GM21737 (cell line): ENCODE measurements around the gene ACSL5.
A peak's percentile ranks its signal among the peaks of the same experiment; 100 is the strongest.
"Not testable (repeated sequence)": the region's sequence is repeated elsewhere in the genome, so short reads cannot be mapped to it uniquely, and the experiment has no call there.

Experiments
- ATAC-seq: cut with Tn5 transposase; IDR thresholded peaks from one replicate; pipeline ENCODE4 v1.9.1; 2021; ENCODE audit warnings: mild to moderate bottlenecking, moderate library complexity; ENCODE audit not compliant: unreplicated experiment

The ACSL5 gene

GRCh38 chr10:112456533-112456932 lies 82.6 kb downstream of the ACSL5 start:
- ATAC-seq = no peak

GRCh38 chr10:112460366-112460765 lies 86.5 kb downstream of the ACSL5 start:
- ATAC-seq = no peak

- no peak for ATAC-seq
Observed at GRCh38 chr10:112461029-112461887, 87.3 kb downstream of the ACSL5 start.

GRCh38 chr10:112464074-112464473 lies 90.2 kb downstream of the ACSL5 start:
- ATAC-seq = not testable (repeated sequence)

- ATAC-seq = no peak
Observed at GRCh38 chr10:112465299-112465883, 91.5 kb downstream of the ACSL5 start.

- ATAC-seq = no peak
Observed at GRCh38 chr10:112466802-112467201, 92.9 kb downstream of the ACSL5 start.

GRCh38 chr10:112467541-112468075 lies 93.7 kb downstream of the ACSL5 start:
- ATAC-seq = no peak

GRCh38 chr10:112471878-112472487 lies 98.1 kb downstream of the ACSL5 start:
- peak; percentile 68 for ATAC-seq

- ATAC-seq = no peak
Observed at GRCh38 chr10:112475575-112476218, 101.8 kb downstream of the ACSL5 start.
